ENCODE data around the gene SIPA1.

The SIPA1 gene

DNA sequence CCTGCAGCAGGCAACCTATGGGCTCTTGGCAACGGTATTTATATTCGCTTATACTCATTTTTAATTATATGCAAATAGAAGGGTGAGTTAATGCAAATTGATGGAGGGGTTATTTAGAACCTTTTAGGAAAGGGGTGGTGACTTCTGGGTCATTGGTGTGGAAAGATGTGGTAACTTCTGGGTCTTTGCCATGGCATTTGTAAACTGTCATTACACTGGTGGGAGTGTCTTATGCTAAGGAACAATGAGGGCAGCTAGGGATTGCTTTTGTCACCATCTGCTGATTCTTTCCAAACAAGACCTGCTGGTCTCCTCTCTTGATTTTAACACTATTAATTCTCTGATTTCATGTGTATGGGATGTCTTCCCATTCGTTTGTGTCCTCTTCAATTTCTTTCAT, 62.5 kb downstream of the SIPA1 start:
- DNase-seq (ENCODE audit: low read depth in 1 of 2, low spot score in 1 of 2): no peak

Measured in activated CD4-positive, alpha-beta T cell treated with anti-CD3 and anti-CD28 coated beads, Interleukin-2, amount 50 U/mL, for 24 hours (primary cell).